ENCODE measurements around the gene KCTD7.
"Not testable (repeated sequence)": the region's sequence is repeated elsewhere in the genome, so short reads cannot be mapped to it uniquely, and the experiment has no call there.

DNA sequence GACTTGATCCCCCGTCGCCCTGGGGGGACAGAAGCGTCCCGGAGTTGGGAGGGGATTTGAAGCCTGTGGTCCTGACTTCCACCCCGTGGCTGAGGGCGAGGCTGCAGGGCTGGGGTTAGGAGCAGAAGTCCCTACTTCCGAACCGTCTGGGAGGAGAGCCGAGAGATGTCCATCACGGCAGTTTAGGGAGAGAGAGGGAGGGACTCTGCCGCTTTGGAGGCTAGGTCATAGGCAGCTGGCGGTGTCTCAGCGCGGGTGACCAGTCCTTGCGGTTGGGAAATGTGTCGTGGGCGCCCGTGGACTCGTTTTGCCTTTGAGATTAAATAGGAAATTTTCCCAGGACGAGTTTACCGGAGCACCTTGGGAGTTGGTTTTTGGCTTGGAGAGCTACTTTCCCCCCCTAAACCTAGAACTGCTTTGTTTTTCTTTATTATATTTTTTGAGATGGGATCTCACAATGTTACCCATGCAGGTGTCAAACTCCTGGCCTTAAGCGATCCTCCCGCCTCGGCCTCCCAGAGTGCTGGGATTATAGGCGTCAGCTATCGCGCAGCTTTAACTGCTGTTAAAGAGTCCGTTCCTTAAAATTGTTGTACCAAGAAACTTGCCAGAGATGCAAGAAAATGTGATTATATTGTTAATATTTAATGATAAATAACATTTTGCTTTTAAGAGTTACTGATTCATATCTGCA, 26.6 kb downstream of the KCTD7 start:
- TF ChIP-seq, protein P1, sequence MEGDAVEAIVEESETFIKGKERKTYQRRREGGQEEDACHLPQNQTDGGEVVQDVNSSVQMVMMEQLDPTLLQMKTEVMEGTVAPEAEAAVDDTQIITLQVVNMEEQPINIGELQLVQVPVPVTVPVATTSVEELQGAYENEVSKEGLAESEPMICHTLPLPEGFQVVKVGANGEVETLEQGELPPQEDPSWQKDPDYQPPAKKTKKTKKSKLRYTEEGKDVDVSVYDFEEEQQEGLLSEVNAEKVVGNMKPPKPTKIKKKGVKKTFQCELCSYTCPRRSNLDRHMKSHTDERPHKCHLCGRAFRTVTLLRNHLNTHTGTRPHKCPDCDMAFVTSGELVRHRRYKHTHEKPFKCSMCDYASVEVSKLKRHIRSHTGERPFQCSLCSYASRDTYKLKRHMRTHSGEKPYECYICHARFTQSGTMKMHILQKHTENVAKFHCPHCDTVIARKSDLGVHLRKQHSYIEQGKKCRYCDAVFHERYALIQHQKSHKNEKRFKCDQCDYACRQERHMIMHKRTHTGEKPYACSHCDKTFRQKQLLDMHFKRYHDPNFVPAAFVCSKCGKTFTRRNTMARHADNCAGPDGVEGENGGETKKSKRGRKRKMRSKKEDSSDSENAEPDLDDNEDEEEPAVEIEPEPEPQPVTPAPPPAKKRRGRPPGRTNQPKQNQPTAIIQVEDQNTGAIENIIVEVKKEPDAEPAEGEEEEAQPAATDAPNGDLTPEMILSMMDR (IDR thresholded peaks at IDR 0.05), result peak in 1 of 3 donors; percentile 12
- TF ChIP-seq POLR2A, EP300 (IDR thresholded peaks at IDR 0.05): not testable (repeated sequence)
